ENCODE results near the gene CCNDBP1. TPM values are rescaled to one million over a fixed set of nuclear protein-coding genes. Genes with fewer than 3 reads are reported as not detected.

Gene CCNDBP1
- total RNA-seq, 1 experiment from 2014 or later, result 34.1 TPM

DNA sequence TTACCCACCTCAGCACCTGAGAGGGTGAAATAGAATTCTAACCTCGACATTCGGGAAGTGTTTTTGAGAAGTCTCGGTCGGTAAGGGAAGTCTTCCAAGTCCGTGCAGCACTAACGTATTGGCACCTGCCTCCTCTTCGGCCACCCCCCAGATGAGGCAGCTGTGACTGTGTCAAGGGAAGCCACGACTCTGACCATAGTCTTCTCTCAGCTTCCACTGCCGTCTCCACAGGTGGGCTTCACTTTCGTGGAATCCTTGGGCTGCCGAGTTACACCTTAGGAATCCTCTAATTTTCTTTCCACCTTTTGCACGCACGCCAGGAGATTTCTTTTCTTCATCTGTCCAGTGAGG, 775 bp downstream of the CCNDBP1 start:
- Histone ChIP-seq H4K20me1 (ENCODE audit: control insufficient read depth, insufficient read depth, insufficient read length) (no peaks in the 10 kb centered on the region), H2AK5ac (ENCODE audit: insufficient read length, low read length) (no peak overlapping the region), H2BK20ac (ENCODE audit: low read depth, low read length, poor library complexity, severe bottlenecking) (no peak overlapping the region), H3K4me1 (ENCODE audit: insufficient read depth, low read length) (no peaks in the 10 kb centered on the region; the same call in 1 of the 2 replicates), H3T11ph (ENCODE audit: low read length) (no peak overlapping the region), H3K9ac (ENCODE audit: extremely low read depth, insufficient read length, low read length) (peak overlapping the region; percentile 55), H3K56ac (ENCODE audit: insufficient read length, low read depth, low read length) (no peak overlapping the region), H3K9me3 (ENCODE audit: control insufficient read depth, low read depth, low read length) (no peaks in the 10 kb centered on the region), H3K14ac (ENCODE audit: insufficient read depth, low read length) (no peak overlapping the region), H4K91ac (ENCODE audit: insufficient read length, low read depth, low read length) (no peak overlapping the region), H4K5ac (ENCODE audit: insufficient read length, low read depth, low read length) (no peak overlapping the region), H3K79me1 (ENCODE audit: insufficient read depth, low read depth, low read length, poor library complexity, severe bottlenecking) (no peaks in the 10 kb centered on the region), H3K27ac (ENCODE audit: insufficient read length, low read depth, low read length) (no peak overlapping the region), H4K8ac (replicated peaks; ENCODE audit: insufficient read length, low read depth, low read length) (no peak overlapping the region), H2AFZ (ENCODE audit: low read length) (peak overlapping the region; percentile 14), H3K79me2 (ENCODE audit: insufficient read depth, low read length) (no peaks in the 10 kb centered on the region), H2BK120ac (ENCODE audit: low read depth, low read length, poor library complexity, severe bottlenecking) (no peak overlapping the region), H3K4ac (ENCODE audit: low read depth, low read length) (no peak overlapping the region), H2BK12ac (ENCODE audit: insufficient read length, low read depth, low read length) (no peak overlapping the region), H3K23me2 (ENCODE audit: insufficient read length, low read depth, low read length, poor library complexity, severe bottlenecking) (peaks cover 5% of the 10 kb centered on the region), H2BK15ac (ENCODE audit: low read depth, low read length) (no peak overlapping the region), H3K27me3 (ENCODE audit: insufficient read depth, low read length) (no peaks in the 10 kb centered on the region), H3K18ac (ENCODE audit: insufficient read length, low read depth, low read length) (no peak overlapping the region), H3K4me2 (ENCODE audit: insufficient read depth, insufficient read length, low read length) (peak overlapping the region; percentile 99), H2BK5ac (ENCODE audit: insufficient read length, low read length) (no peak overlapping the region), H3K23ac (ENCODE audit: insufficient read length, low read depth, low read length) (no peak overlapping the region)
- peak overlapping the region; percentile 92 to 96 for H3K4me3 Mint-ChIP-seq
- H3K9me3 Mint-ChIP-seq, result no peaks in the 10 kb centered on the region
- no peak for TF ChIP-seq CTCF (conservative IDR thresholded peaks at IDR 0.05)
- no peak for DNase-seq
- H3K4me1 Mint-ChIP-seq, result peaks cover 7 to 13% of the 10 kb centered on the region in 2 experiments
- peaks cover 0 to 17% (median 12%) of the 10 kb centered on the region in 3 experiments; a peak in 5 of 7 replicates for H3K36me3 Mint-ChIP-seq (ENCODE audit: insufficient read depth in 1 of 3, low read depth in 3 of 3)
- H3K27ac Mint-ChIP-seq, result peak overlapping the region; percentile 36 to 91 (median 85); a peak in 4 of 7 replicates
- no CpG with 5 or more reads among the region's 13 CpGs for WGBS (ENCODE audit: extremely low coverage, insufficient read length, low lambda C conversion rate)
- H3K27me3 Mint-ChIP-seq (ENCODE audit: low read depth), result no peaks in the 10 kb centered on the region
